Lower leg skin (tissue), 4 donors: ENCODE results near the gene FAM228A. TPM values are rescaled to one million over a fixed set of nuclear protein-coding genes. Genes with fewer than 3 reads are reported as not detected.

Experiments
- total RNA-seq, 4 donors: library from RNA; depleted of rRNA; stranded (reverse); fragments of >200 nt; gene quantifications; one replicate each; pipeline ENCODE4 v1.1.0, GENCODE V29; 2016

FAM228A gene
- total RNA-seq, 4 donors from 2014 or later, result 0.25 to 0.26 TPM; not detected in 2

Other genes starting within 250 kb of the FAM228A start
- 10 to 100 TPM; 23.2 to 31.1 (median 27.9) TPM for gene ATAD2B, start 247.9 kb upstream of the FAM228A start, total RNA-seq
- 10 to 100 TPM in 3 of 4 donors, 1 to 10 TPM in 1; 8.5 to 15.0 (median 12.9) TPM for gene UBXN2A, start 234.6 kb upstream of the FAM228A start, total RNA-seq
- under 1 TPM in 1 of 4 donors, not detected in 3; 0.34 TPM for gene MFSD2B, start 165.0 kb upstream of the FAM228A start, total RNA-seq
- gene WDCP, start 127.7 kb upstream of the FAM228A start, total RNA-seq, result 1 to 10 TPM; 2.6 to 4.9 (median 3.8) TPM
- 10 to 100 TPM in 2 of 4 donors, 1 to 10 TPM in 2; 7.2 to 11.8 (median 9.5) TPM for gene FKBP1B, start 125.3 kb upstream of the FAM228A start, total RNA-seq
- gene SF3B6, start 98.7 kb upstream of the FAM228A start, total RNA-seq, result 10 to 100 TPM; 81.3 to 90.8 (median 86.5) TPM
- gene TP53I3, start 90.2 kb upstream of the FAM228A start, total RNA-seq, result 10 to 100 TPM in 2 of 4 donors, 1 to 10 TPM in 2; 5.0 to 17.9 (median 8.5) TPM
- under 1 TPM in 1 of 4 donors, not detected in 3; 0.65 TPM for gene PFN4, start 51.7 kb upstream of the FAM228A start, total RNA-seq
- 10 to 100 TPM in 1 of 4 donors, 1 to 10 TPM in 3; 2.8 to 15.1 (median 4.6) TPM for gene FAM228B, start 51.6 kb upstream of the FAM228A start, total RNA-seq
- 10 to 100 TPM; 58.1 to 68.4 (median 65.8) TPM for gene ITSN2, start 185.5 kb downstream of the FAM228A start, total RNA-seq